A673 (cell line): ENCODE data around the gene LRRN3. TPM values are rescaled to one million over a fixed set of nuclear protein-coding genes. Genes with fewer than 3 reads are reported as not detected.

ENCODE experiments used
- BruUV-seq: library from RNA; stranded (reverse); fragments of 400-500 nt; replicated peaks from 2 replicates; lab custom pipeline; 2021; lab: Mats Ljungman, UMichigan
- CTCF ChIA-PET: fragments of 300-600 bp; sonication (Branson Sonifier 250); formaldehyde crosslinking; loops from one replicate; lab custom pipeline; 2022; ENCODE audit warnings: antibody characterized with exemption; lab: Charles Lee
- POLR2A ChIA-PET: fragments of 300-600 bp; sonication (Branson Sonifier 250); formaldehyde crosslinking; loops from one replicate; lab custom pipeline; 2022; ENCODE audit warnings: antibody characterized with exemption; ENCODE audit not compliant: low non-redundant PET; lab: Charles Lee
- DNase-seq: peaks from one replicate; pipeline ENCODE4 v3.0.0-alpha.2; 2015; ENCODE audit warnings: low spot score
- H3K27ac ChIP-seq: fragments of 200-600 bp; sonication (generic); 2 replicates; pipeline ENCODE4 v1.5.1; 2016; ENCODE audit warnings: mixed run types, low read depth, mild to moderate bottlenecking, mixed read lengths, antibody characterized with exemption, low read length; ENCODE audit not compliant: poor library complexity, severe bottlenecking
- H3K27me3 ChIP-seq: fragments of 200-600 bp; sonication (generic); replicated peaks from 2 replicates; pipeline ENCODE4 v1.6.1; 2017; ENCODE audit warnings: mixed run types, low read depth, mild to moderate bottlenecking, mixed read lengths, antibody characterized with exemption, low read length; ENCODE audit not compliant: insufficient read depth, poor library complexity
- H3K36me3 ChIP-seq: fragments of 200-600 bp; sonication (generic); 2 replicates; pipeline ENCODE4 v1.6.1; 2016; ENCODE audit warnings: mixed run types, mild to moderate bottlenecking, mixed read lengths, antibody characterized with exemption, low read length; ENCODE audit not compliant: insufficient read depth, poor library complexity, severe bottlenecking
- H3K4me1 ChIP-seq: fragments of 200-600 bp; sonication (generic); 2 replicates; pipeline ENCODE4 v1.6.1; 2017; ENCODE audit warnings: mixed run types, mild to moderate bottlenecking, mixed read lengths, antibody characterized with exemption, low read length; ENCODE audit not compliant: insufficient read depth, poor library complexity, severe bottlenecking
- H3K4me3 ChIP-seq: fragments of 200-600 bp; sonication (generic); 2 replicates; pipeline ENCODE4 v1.5.1; 2016; ENCODE audit warnings: low read depth, mixed run types, mild to moderate bottlenecking, mixed read lengths, low read length; ENCODE audit not compliant: poor library complexity, severe bottlenecking
- H3K9me3 ChIP-seq: fragments of 200-600 bp; sonication (generic); 2 replicates; pipeline ENCODE4 v1.6.1; 2016; ENCODE audit warnings: mixed run types, low read depth, mild to moderate bottlenecking, mixed read lengths, antibody characterized with exemption, low read length; ENCODE audit not compliant: poor library complexity, severe bottlenecking
- CTCF ChIP-seq: fragments of 300-800, 200-600 bp; sonication (generic); conservative IDR thresholded peaks from 2 replicates; pipeline ENCODE4 v1.5.1; 2017; ENCODE audit warnings: low read depth, mild to moderate bottlenecking, antibody characterized with exemption, low read length, moderate library complexity, mixed read lengths
- EZH2 ChIP-seq: fragments of 200-600 bp; sonication (generic); IDR thresholded peaks from 2 replicates; pipeline ENCODE4 v1.6.1; 2017; ENCODE audit warnings: borderline replicate concordance, low read depth, mild to moderate bottlenecking, mixed read lengths, antibody characterized with exemption, low read length; ENCODE audit not compliant: poor library complexity, severe bottlenecking
- intact Hi-C: fragments of 100-400 bp; cut with micrococcal nuclease; formaldehyde crosslinking; loops from one replicate; pipeline ENCODE4 v1.10.0; 2022; ENCODE audit not compliant: unreplicated experiment
- total RNA-seq: library from RNA; stranded (reverse); gene quantifications from 2 replicates; pipeline ENCODE4 v1.2.3, GENCODE V29; 2021

LRRN3 gene
- total RNA-seq, 1 experiment from 2014 or later, result not detected

- no peak for DNase-seq
- no TSS peak for BruUV-seq
- intact Hi-C loops, result no loop called here
- CTCF ChIA-PET, result no interaction called here
- peaks cover 4% of the 10 kb centered on the region for H3K9me3 ChIP-seq
- POLR2A ChIA-PET, result no interaction called here
- H3K4me1 ChIP-seq, result no peaks in the 10 kb centered on the region
- no peak for TF ChIP-seq EZH2
- no peak for TF ChIP-seq CTCF
- no peaks in the 10 kb centered on the region for H3K27me3 ChIP-seq
- no peak overlapping the region for H3K4me3 ChIP-seq
- H3K27ac ChIP-seq, result no peak overlapping the region
- no peaks in the 10 kb centered on the region for H3K36me3 ChIP-seq
These were observed 83.6 kb downstream of the LRRN3 start for GRCh38 chr7:111174510-111174909.
